Transverse colon (tissue), 4 donors: Measurements from ENCODE around the gene ADAM10. TPM values are rescaled to one million over a fixed set of nuclear protein-coding genes. Genes with fewer than 3 reads are reported as not detected.

Experiments
- DNase-seq: peaks from one replicate; pipeline ENCODE4 v3.0.0-alpha.2; 2019
- H3K27ac ChIP-seq, 4 donors: fragments of 200-600 bp; sonication (generic); 2 replicates each; pipeline ENCODE4 v1.5.1; 2016 to 2018; ENCODE audit warnings: inconsistent platforms in 4 of 4
- H3K27me3 ChIP-seq: fragments of 200-600 bp; sonication (generic); 2 replicates; pipeline ENCODE4 v1.5.1; 2017; ENCODE audit warnings: inconsistent platforms
- H3K36me3 ChIP-seq, 4 donors: fragments of 200-600 bp; sonication (generic); 2 replicates each; pipeline ENCODE4 v1.5.1; 2017 to 2019; ENCODE audit warnings: inconsistent platforms in 4 of 4
- H3K4me1 ChIP-seq, 4 donors: fragments of 200-600 bp; sonication (generic); 2 replicates each; pipeline ENCODE4 v1.5.1; 2017 to 2020; ENCODE audit warnings: inconsistent platforms in 4 of 4
- H3K4me3 ChIP-seq, 4 donors: fragments of 200-600 bp; sonication (generic); 1 replicate in 1 of 4; 2 replicates in 3 of 4; pipeline versions ENCODE4 v1.5.1 to v1.6.1; 2017 to 2019; ENCODE audit warnings: inconsistent platforms in 4 of 4
- H3K9me3 ChIP-seq, 2 donors: fragments of 200-600 bp; sonication (generic); 2 replicates each; pipeline ENCODE4 v1.5.1; 2017 to 2019; ENCODE audit warnings: inconsistent platforms in 2 of 2
- EP300 ChIP-seq: sonication (generic); formaldehyde crosslinking; IDR thresholded peaks from one replicate; pipeline ENCODE4 v1.6.1; 2017; ENCODE audit warnings: antibody characterized with exemption, low read depth
- POLR2A ChIP-seq: fragments of 450-650 bp; IDR thresholded peaks from one replicate; pipeline ENCODE4 v1.6.1; 2016; ENCODE audit warnings: antibody characterized with exemption, mild to moderate bottlenecking, moderate library complexity
- POLR2AphosphoS5 ChIP-seq, 3 donors: sonication (generic); formaldehyde crosslinking; IDR thresholded peaks; one replicate each; pipeline ENCODE4 v1.6.1; 2016; ENCODE audit warnings: antibody characterized with exemption in 3 of 3
- WGBS, 2 donors: methylation state at CpG; one replicate each; pipeline ENCODE4 v1.1.5; 2018; ENCODE audit warnings: low coverage in 1 of 2; 5-methylcytosine and 5-hydroxymethylcytosine counted together
- in situ Hi-C, 4 donors: fragments of 200-750 bp; cut with MboI; loops; one replicate each; pipeline versions ENCODE4 v1.15.0 to v1.15.1; 2017; ENCODE audit warnings: low sequenced_read_pairs in 3 of 4, low pct_ligation_motif_present in 1 of 4, low pct_unique_long_range_greater_than_20kb in 1 of 4
- intact Hi-C: fragments of 100-400 bp; cut with DNase I; formaldehyde crosslinking; loops from one replicate; pipeline ENCODE4 v1.15.1; 2023; ENCODE audit warnings: low total_unique reads
- total RNA-seq, 4 donors: library from RNA; depleted of rRNA; stranded (reverse); fragments of >200 nt; gene quantifications; one replicate each; pipeline ENCODE4 v1.1.0, GENCODE V29; 2016
- TF ChIP-seq, protein P1 (sequence below), 5 experiments: fragments of 200-600 bp in 3 of 5; fragments of 450-650 bp in 2 of 5; sonication (generic) in 3 of 5; IDR thresholded peaks; 1 replicate in 2 of 5; 2 replicates in 3 of 5; pipeline ENCODE4 v1.5.1; 2016 to 2017; ENCODE audit warnings: antibody characterized with exemption in 5 of 5, inconsistent platforms in 3 of 5, mild to moderate bottlenecking in 2 of 5, moderate library complexity in 1 of 5

ADAM10 gene
- total RNA-seq, 4 donors from 2014 or later: 45.3 to 941 (median 69.1) TPM

DNA sequence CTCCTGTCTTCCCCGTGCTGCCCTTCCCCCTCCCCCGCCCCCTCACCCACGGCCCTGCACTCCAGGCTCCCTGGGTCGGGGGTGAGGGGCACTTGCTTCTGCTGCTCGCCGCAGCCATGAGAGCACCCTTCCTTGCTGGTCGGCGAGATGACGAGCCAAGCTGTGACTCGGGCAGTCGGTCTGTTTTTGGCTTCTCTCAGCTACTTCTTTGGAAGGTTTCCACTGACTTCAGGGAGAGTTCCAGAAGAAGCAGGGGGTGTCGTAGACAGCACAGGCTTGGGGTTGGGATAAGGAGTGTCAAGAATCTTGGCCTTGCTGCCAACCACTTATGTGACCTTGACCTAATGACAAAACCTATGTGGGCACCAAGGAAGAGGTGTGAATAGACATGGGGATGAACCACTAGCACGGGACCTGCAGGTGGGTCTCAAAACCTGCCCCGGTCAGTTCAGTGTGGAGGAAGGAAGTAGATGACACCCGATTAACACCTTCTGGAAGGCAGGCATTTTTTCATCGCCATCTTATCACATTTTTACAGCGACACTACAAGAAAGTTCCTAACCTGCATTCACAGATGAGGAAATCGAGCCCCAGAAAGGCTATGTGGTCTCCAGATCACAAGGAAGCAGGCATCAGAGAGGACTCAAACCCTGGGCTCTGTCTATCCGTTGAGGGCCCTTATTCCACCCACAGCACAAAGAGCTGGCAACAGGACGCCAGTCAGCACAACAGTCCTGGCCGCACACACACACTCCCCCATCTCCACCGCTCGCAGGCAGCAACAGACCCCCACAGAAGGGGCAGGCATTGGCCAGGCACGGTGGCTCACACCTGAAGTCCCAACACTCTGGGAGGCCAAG lies 196.8 kb downstream of the ADAM10 start:
- H3K4me3 ChIP-seq: no peak overlapping the region
- H3K27ac ChIP-seq: peak overlapping the region; percentile 62 to 78 (median 68)
- DNase-seq: no peak
- peaks cover 5 to 25% (median 14%) of the 10 kb centered on the region in 4 donors for H3K4me1 ChIP-seq
- TF ChIP-seq POLR2AphosphoS5 (IDR thresholded peaks at IDR 0.05): no peak
- TF ChIP-seq, protein P1, sequence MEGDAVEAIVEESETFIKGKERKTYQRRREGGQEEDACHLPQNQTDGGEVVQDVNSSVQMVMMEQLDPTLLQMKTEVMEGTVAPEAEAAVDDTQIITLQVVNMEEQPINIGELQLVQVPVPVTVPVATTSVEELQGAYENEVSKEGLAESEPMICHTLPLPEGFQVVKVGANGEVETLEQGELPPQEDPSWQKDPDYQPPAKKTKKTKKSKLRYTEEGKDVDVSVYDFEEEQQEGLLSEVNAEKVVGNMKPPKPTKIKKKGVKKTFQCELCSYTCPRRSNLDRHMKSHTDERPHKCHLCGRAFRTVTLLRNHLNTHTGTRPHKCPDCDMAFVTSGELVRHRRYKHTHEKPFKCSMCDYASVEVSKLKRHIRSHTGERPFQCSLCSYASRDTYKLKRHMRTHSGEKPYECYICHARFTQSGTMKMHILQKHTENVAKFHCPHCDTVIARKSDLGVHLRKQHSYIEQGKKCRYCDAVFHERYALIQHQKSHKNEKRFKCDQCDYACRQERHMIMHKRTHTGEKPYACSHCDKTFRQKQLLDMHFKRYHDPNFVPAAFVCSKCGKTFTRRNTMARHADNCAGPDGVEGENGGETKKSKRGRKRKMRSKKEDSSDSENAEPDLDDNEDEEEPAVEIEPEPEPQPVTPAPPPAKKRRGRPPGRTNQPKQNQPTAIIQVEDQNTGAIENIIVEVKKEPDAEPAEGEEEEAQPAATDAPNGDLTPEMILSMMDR (IDR thresholded peaks at IDR 0.05): no peak
- TF ChIP-seq POLR2A: no peak
- TF ChIP-seq EP300: no peak
- H3K36me3 ChIP-seq: no peaks in the 10 kb centered on the region
- WGBS, 2 donors: 79 to 89% methylated on average over 10 to 24 of the region's 24 CpGs
- in situ Hi-C loops: no loop called here
- intact Hi-C loops: no loop called here
- H3K27me3 ChIP-seq: no peaks in the 10 kb centered on the region
- no peaks in the 10 kb centered on the region for H3K9me3 ChIP-seq

GRCh38 chr15:58551764-58552504 lies 197.6 kb downstream of the ADAM10 start:
- WGBS, 2 donors: 50 to 83% methylated on average over 3 to 23 of the region's 23 CpGs
- H3K27ac ChIP-seq: peak overlapping the region; percentile 62 to 78 (median 68)
- TF ChIP-seq EP300 (no peak), POLR2A (peak; percentile 65), POLR2AphosphoS5 (IDR thresholded peaks at IDR 0.05) (peak in 2 of 3 donors; percentile 12 to 24)
- TF ChIP-seq, protein P1 (IDR thresholded peaks at IDR 0.05): no peak
- H3K4me3 ChIP-seq: no peak overlapping the region
- peak; percentile 82 for DNase-seq
- H3K4me1 ChIP-seq: peaks cover 5 to 25% (median 14%) of the 10 kb centered on the region in 4 donors
- no peaks in the 10 kb centered on the region for H3K9me3 ChIP-seq
- in situ Hi-C loops (no loop called here), intact Hi-C loops (no loop called here)
- no peaks in the 10 kb centered on the region for H3K27me3 ChIP-seq
- no peaks in the 10 kb centered on the region for H3K36me3 ChIP-seq

GRCh38 chr15:58551084-58551763 lies 198.3 kb downstream of the ADAM10 start:
- Histone ChIP-seq H3K27ac (peak overlapping the region; percentile 62 to 78 (median 68)), H3K4me3 (no peak overlapping the region), H3K36me3 (no peaks in the 10 kb centered on the region), H3K4me1 (peaks cover 5 to 25% (median 14%) of the 10 kb centered on the region in 4 donors), H3K9me3 (no peaks in the 10 kb centered on the region), H3K27me3 (no peaks in the 10 kb centered on the region)
- in situ Hi-C loops (no loop called here), intact Hi-C loops (no loop called here)
- 72 to 74% methylated on average over 8 to 10 of the region's 10 CpGs for WGBS, 2 donors
- DNase-seq: no peak
- TF ChIP-seq POLR2A: no peak
- TF ChIP-seq EP300: no peak
- TF ChIP-seq, protein P1 (IDR thresholded peaks at IDR 0.05): no peak
- TF ChIP-seq POLR2AphosphoS5 (IDR thresholded peaks at IDR 0.05): no peak

DNA sequence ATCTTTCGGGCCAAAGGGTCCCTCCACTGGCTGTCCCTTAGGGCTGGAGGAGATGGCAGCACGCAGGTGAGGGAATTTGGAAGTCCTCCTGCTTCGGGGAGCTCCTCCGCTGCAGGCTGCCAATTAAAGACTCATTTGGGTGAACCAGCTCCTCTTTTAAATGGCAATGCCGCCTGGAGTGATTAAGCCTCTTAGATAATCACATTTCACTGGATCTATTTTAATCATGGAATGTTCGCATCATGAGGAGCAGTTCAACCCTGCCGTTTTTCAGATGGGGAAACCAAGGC lies 199.8 kb downstream of the ADAM10 start:
- WGBS, 2 donors: 88 to 93% methylated on average over 4 to 7 of the region's 7 CpGs
- intact Hi-C loops: no loop called here
- Histone ChIP-seq H3K27ac (peak overlapping the region in 3 of 4 donors; percentile 4 to 56 (median 12)), H3K9me3 (no peaks in the 10 kb centered on the region), H3K36me3 (no peaks in the 10 kb centered on the region), H3K4me1 (peaks cover 5 to 14% (median 12%) of the 10 kb centered on the region in 4 donors), H3K4me3 (no peak overlapping the region), H3K27me3 (no peaks in the 10 kb centered on the region)
- TF ChIP-seq, protein P1 (IDR thresholded peaks at IDR 0.05): no peak
- TF ChIP-seq POLR2A: no peak
- TF ChIP-seq EP300: no peak
- TF ChIP-seq POLR2AphosphoS5 (IDR thresholded peaks at IDR 0.05): no peak
- no peak for DNase-seq
- in situ Hi-C loops: no loop called here
